Astrocyte (in vitro differentiated cells and primary cell): ENCODE measurements around the gene ACACB. TPM values are rescaled to one million over a fixed set of nuclear protein-coding genes. Genes with fewer than 3 reads are reported as not detected.

Experiments
- DNase-seq: peaks from one replicate; pipeline ENCODE4 v3.0.0-alpha.2; 2010; ENCODE audit warnings: low read depth
- FAIRE-seq: peaks from 2 replicates; lab custom pipeline; 2011; peaks lifted over from hg19 to GRCh38; lab: Jason Lieb, UNC
- H2AFZ ChIP-seq: 2 replicates; pipeline ENCODE4 v1.6.0; 2012; ENCODE audit warnings: low read depth, low read length, inconsistent platforms
- H3K27ac ChIP-seq: 2 replicates; pipeline ENCODE4 v1.5.1; 2011; ENCODE audit warnings: low read depth, low read length, inconsistent platforms
- H3K27me3 ChIP-seq: 2 replicates; pipeline ENCODE4 v1.6.0; 2011; ENCODE audit warnings: low read length, inconsistent platforms; ENCODE audit not compliant: insufficient read depth
- H3K36me3 ChIP-seq: 2 replicates; pipeline ENCODE4 v1.5.1; 2011; ENCODE audit warnings: low read length, inconsistent platforms; ENCODE audit not compliant: insufficient read depth
- H3K4me1 ChIP-seq: 2 replicates; pipeline ENCODE4 v1.5.1; 2011; ENCODE audit warnings: low read length, inconsistent platforms; ENCODE audit not compliant: insufficient read depth
- H3K4me2 ChIP-seq: 2 replicates; pipeline ENCODE4 v1.6.0; 2012; ENCODE audit warnings: low read length, inconsistent platforms
- H3K4me3 ChIP-seq: 2 replicates; pipeline ENCODE4 v1.5.1; 2011; ENCODE audit warnings: low read depth, mild to moderate bottlenecking, low read length, inconsistent platforms; ENCODE audit not compliant: insufficient read depth
- H3K79me2 ChIP-seq: 2 replicates; pipeline ENCODE4 v1.6.0; 2012; ENCODE audit warnings: mild to moderate bottlenecking, low read length, inconsistent platforms; ENCODE audit not compliant: insufficient read depth
- H3K9ac ChIP-seq: 2 replicates; pipeline ENCODE4 v1.6.0; 2012; ENCODE audit warnings: mild to moderate bottlenecking, low read length, inconsistent platforms
- H3K9me3 ChIP-seq: 2 replicates; pipeline ENCODE4 v1.5.1; 2012; ENCODE audit warnings: low read depth, mild to moderate bottlenecking, low read length, inconsistent platforms; ENCODE audit not compliant: insufficient read depth
- H4K20me1 ChIP-seq: 2 replicates; pipeline ENCODE4 v1.6.0; 2012; ENCODE audit warnings: low read length, inconsistent platforms; ENCODE audit not compliant: insufficient read depth
- H3K27ac Mint-ChIP-seq: one replicate; pipeline ENCODE4 v1.8.0; 2021; ENCODE audit warnings: mild to moderate bottlenecking, mixed read lengths; ENCODE audit not compliant: unreplicated experiment
- H3K27me3 Mint-ChIP-seq: one replicate; pipeline ENCODE4 v1.8.0; 2021; ENCODE audit warnings: low read depth, mixed read lengths; ENCODE audit not compliant: unreplicated experiment
- H3K36me3 Mint-ChIP-seq: one replicate; pipeline ENCODE4 v1.8.0; 2021; ENCODE audit warnings: low read depth, mixed read lengths; ENCODE audit not compliant: unreplicated experiment
- H3K4me1 Mint-ChIP-seq: one replicate; pipeline ENCODE4 v1.8.0; 2021; ENCODE audit warnings: low read depth, mixed read lengths; ENCODE audit not compliant: unreplicated experiment
- H3K4me3 Mint-ChIP-seq: one replicate; pipeline ENCODE4 v1.8.0; 2021; ENCODE audit warnings: mild to moderate bottlenecking, moderate library complexity, mixed read lengths; ENCODE audit not compliant: unreplicated experiment
- H3K9me3 Mint-ChIP-seq: one replicate; pipeline ENCODE4 v1.8.0; 2021; ENCODE audit warnings: mild to moderate bottlenecking, mixed read lengths; ENCODE audit not compliant: unreplicated experiment
- CTCF ChIP-seq: IDR thresholded peaks from 2 replicates; pipeline ENCODE4 v1.5.1; 2011; ENCODE audit warnings: low read depth, mild to moderate bottlenecking, inconsistent platforms, low read length, moderate library complexity; ENCODE audit not compliant: insufficient read depth
- EZH2 ChIP-seq: IDR thresholded peaks from 2 replicates; pipeline ENCODE4 v1.6.1; 2012; ENCODE audit warnings: mild to moderate bottlenecking, low read length, inconsistent platforms; ENCODE audit not compliant: insufficient read depth
- total RNA-seq: library from RNA; stranded (reverse); gene quantifications from 2 replicates; pipeline ENCODE4 v1.2.1, GENCODE V29; 2021

Gene ACACB
- total RNA-seq, 1 donor from 2014 or later: 3.9 TPM

- H3K27me3 Mint-ChIP-seq: peaks cover 12% of the 10 kb centered on the region
- H3K27ac Mint-ChIP-seq: no peak overlapping the region
- H3K4me3 Mint-ChIP-seq: no peak overlapping the region
- no peak overlapping the region for H3K9ac ChIP-seq
- H3K9me3 ChIP-seq: no peaks in the 10 kb centered on the region
- no peaks in the 10 kb centered on the region for H3K4me1 ChIP-seq
- H3K27ac ChIP-seq: no peak overlapping the region
- no peaks in the 10 kb centered on the region for H3K36me3 ChIP-seq
- DNase-seq (no peak), FAIRE-seq (no peak)
- H4K20me1 ChIP-seq: no peaks in the 10 kb centered on the region
- H2AFZ ChIP-seq: no peak overlapping the region
- no peak for TF ChIP-seq EZH2
- TF ChIP-seq CTCF: no peak
- no peaks in the 10 kb centered on the region for H3K36me3 Mint-ChIP-seq
- no peaks in the 10 kb centered on the region for H3K4me1 Mint-ChIP-seq
- no peaks in the 10 kb centered on the region for H3K79me2 ChIP-seq
- no peak overlapping the region for H3K4me2 ChIP-seq
- H3K27me3 ChIP-seq: no peaks in the 10 kb centered on the region
- no peaks in the 10 kb centered on the region for H3K9me3 Mint-ChIP-seq
- H3K4me3 ChIP-seq: no peak overlapping the region
These were observed 119.9 kb downstream of the ACACB start for GRCh38 chr12:109236257-109236656.

- H3K79me2 ChIP-seq: no peaks in the 10 kb centered on the region
- no peak for TF ChIP-seq EZH2
- no peak for TF ChIP-seq CTCF
- no peaks in the 10 kb centered on the region for H3K36me3 ChIP-seq
- H3K27ac Mint-ChIP-seq: no peak overlapping the region
- H3K36me3 Mint-ChIP-seq: peaks cover 4% of the 10 kb centered on the region
- H3K27ac ChIP-seq: no peak overlapping the region
- H3K9ac ChIP-seq: no peak overlapping the region
- H3K4me1 ChIP-seq: no peaks in the 10 kb centered on the region
- H3K9me3 ChIP-seq: no peaks in the 10 kb centered on the region
- no peak overlapping the region for H3K4me2 ChIP-seq
- FAIRE-seq (no peak), DNase-seq (no peak)
- no peaks in the 10 kb centered on the region for H3K9me3 Mint-ChIP-seq
- peaks cover 8% of the 10 kb centered on the region for H3K27me3 Mint-ChIP-seq
- no peaks in the 10 kb centered on the region for H3K4me1 Mint-ChIP-seq
- no peak overlapping the region for H3K4me3 ChIP-seq
- no peaks in the 10 kb centered on the region for H3K27me3 ChIP-seq
- H2AFZ ChIP-seq: no peak overlapping the region
- H4K20me1 ChIP-seq: no peaks in the 10 kb centered on the region
- H3K4me3 Mint-ChIP-seq: no peak overlapping the region
These were observed 122.8 kb downstream of the ACACB start for GRCh38 chr12:109239179-109239578.

DNA sequence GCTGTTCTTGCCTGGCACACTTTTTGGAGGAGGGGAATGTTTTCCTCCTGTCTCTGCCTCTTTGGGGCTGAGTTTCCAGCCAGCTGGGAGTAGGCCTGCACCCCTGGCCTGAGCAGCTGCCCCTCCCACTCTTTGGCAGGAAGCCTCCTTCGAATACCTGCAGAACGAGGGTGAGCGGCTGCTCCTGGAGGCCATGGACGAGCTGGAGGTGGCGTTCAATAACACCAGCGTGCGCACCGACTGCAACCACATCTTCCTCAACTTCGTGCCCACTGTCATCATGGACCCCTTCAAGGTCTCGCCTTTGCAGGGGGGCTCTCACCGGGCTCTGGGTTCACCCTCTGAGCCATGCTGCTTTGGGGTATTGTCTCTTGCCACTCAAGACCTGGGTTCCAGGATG lies 123.3 kb downstream of the ACACB start:
- Histone ChIP-seq H3K27me3 (no peaks in the 10 kb centered on the region), H2AFZ (no peak overlapping the region), H3K36me3 (no peaks in the 10 kb centered on the region), H3K27ac (no peak overlapping the region), H3K4me2 (no peak overlapping the region), H3K4me3 (no peak overlapping the region), H4K20me1 (no peaks in the 10 kb centered on the region), H3K9me3 (no peaks in the 10 kb centered on the region), H3K4me1 (no peaks in the 10 kb centered on the region), H3K9ac (no peak overlapping the region), H3K79me2 (no peaks in the 10 kb centered on the region)
- Mint-ChIP-seq H3K4me3 (no peak overlapping the region), H3K4me1 (no peaks in the 10 kb centered on the region), H3K9me3 (no peaks in the 10 kb centered on the region), H3K27me3 (peaks cover 9% of the 10 kb centered on the region), H3K36me3 (peaks cover 4% of the 10 kb centered on the region), H3K27ac (no peak overlapping the region)
- TF ChIP-seq CTCF (no peak), EZH2 (no peak)
- FAIRE-seq: no peak
- no peak for DNase-seq
